ENCODE data around the gene ZNF362.

ZNF362 gene

GRCh38 chr1:33269621-33270020, 13.3 kb downstream of the ZNF362 start:
- no peak for DNase-seq

GRCh38 chr1:33270379-33270778, 14.1 kb downstream of the ZNF362 start:
- no peak for DNase-seq

- no peak for DNase-seq
Measured at GRCh38 chr1:33270808-33271465, 14.6 kb downstream of the ZNF362 start.

GRCh38 chr1:33271666-33272505, 15.6 kb downstream of the ZNF362 start:
- no peak for DNase-seq

- DNase-seq: no peak
Measured at GRCh38 chr1:33272509-33272908, 16.2 kb downstream of the ZNF362 start.

- DNase-seq: no peak
Measured at GRCh38 chr1:33272930-33273329, 16.6 kb downstream of the ZNF362 start.

- DNase-seq: no peak
Measured at GRCh38 chr1:33273406-33273805, 17.1 kb downstream of the ZNF362 start.

- DNase-seq: no peak
Measured at GRCh38 chr1:33273961-33274371, 17.7 kb downstream of the ZNF362 start.

- DNase-seq: no peak
Measured at GRCh38 chr1:33274446-33274845, 18.2 kb downstream of the ZNF362 start.

- DNase-seq: no peak
Measured at GRCh38 chr1:33275195-33275594, 18.9 kb downstream of the ZNF362 start.

- no peak for DNase-seq
Measured at GRCh38 chr1:33275706-33276572, 19.6 kb downstream of the ZNF362 start.

GRCh38 chr1:33276573-33277298, 20.4 kb downstream of the ZNF362 start:
- no peak for DNase-seq

- DNase-seq: no peak
Measured at GRCh38 chr1:33277488-33278084, 21.3 kb downstream of the ZNF362 start.

- no peak for DNase-seq
Measured at GRCh38 chr1:33280091-33280661, 23.9 kb downstream of the ZNF362 start.

GRCh38 chr1:33281554-33282303, 25.4 kb downstream of the ZNF362 start:
- DNase-seq: no peak

- DNase-seq: no peak
Measured at GRCh38 chr1:33282791-33283190, 26.5 kb downstream of the ZNF362 start.

- DNase-seq: no peak
Measured at GRCh38 chr1:33284049-33284448, 27.8 kb downstream of the ZNF362 start.

- no peak for DNase-seq
Measured at GRCh38 chr1:33286451-33287185, 30.3 kb downstream of the ZNF362 start.

GRCh38 chr1:33287317-33287716, 31.0 kb downstream of the ZNF362 start:
- DNase-seq: no peak

All from activated CD4-positive, alpha-beta T cell treated with anti-CD3 and anti-CD28 coated beads, Interleukin-10, Interleukin-2, amounts not matched to agents 100 ng/mL and 50 ng/mL, durations not matched to agents 16 hours and 8 hours (primary cell).